ENCODE results near the gene WNT4.

GRCh38 chr1:22139066-22139594 lies 3.8 kb downstream of the WNT4 start:
- TF ChIP-seq CTCF (IDR thresholded peaks at IDR 0.05) (no peak), POLR2AphosphoS5 (IDR thresholded peaks at IDR 0.05; ENCODE audit: low read depth, low read length) (no peak), SIN3A (IDR thresholded peaks at IDR 0.05; ENCODE audit: borderline replicate concordance, insufficient read depth, low read depth, low read length) (no peak)
